Fibroblast of skin of abdomen (primary cell): ENCODE results near the gene NAA60. TPM values are rescaled to one million over a fixed set of nuclear protein-coding genes. Genes with fewer than 3 reads are reported as not detected.
A peak's percentile ranks its signal among the peaks of the same experiment; 100 is the strongest.

Experiments used
- DNase-seq: peaks from one replicate; pipeline ENCODE4 v3.0.0-alpha.2; 2013
- polyA plus RNA-seq, 2 experiments: library from polyadenylated mRNA; unstranded; fragments of 120-200 nt; gene quantifications; one replicate each; pipeline ENCODE4 v1.2.1, GENCODE V29; 2013; ENCODE audit not compliant: insufficient read length in 2 of 2

Gene NAA60
- 44.4 TPM for polyA plus RNA-seq (2013, experiment 1 of 2; ENCODE audit: insufficient read length)
- polyA plus RNA-seq (2013, experiment 2 of 2; ENCODE audit: insufficient read length) = 44.9 TPM

GRCh38 chr16:3443108-3444031 lies at the start of gene NAA60, which contains the start of gene ZNF597:
Gene NAA60 (plus strand): TSS chr16:3443680. CDS start chr16:3476228, 32,548 bp downstream.
Gene ZNF597 (minus strand): TSS chr16:3443504. CDS start chr16:3443153, 351 bp downstream.
- peak; percentile 94 for DNase-seq

GRCh38 chr16:3400446-3400778 lies 43.1 kb upstream of the NAA60 start:
- DNase-seq = no peak

GRCh38 chr16:3400779-3401688 lies 42.4 kb upstream of the NAA60 start, which contains the start of the genes ZNF174 and ZSCAN32:
Gene ZNF174 (plus strand): TSS chr16:3401215. CDS start chr16:3402005, 790 bp downstream.
Gene ZSCAN32 (minus strand): TSS chr16:3401004. CDS start chr16:3397557, 3,447 bp downstream.
- peak; percentile 99 for DNase-seq

GRCh38 chr16:3401719-3402397 lies 41.6 kb upstream of the NAA60 start:
- DNase-seq = peak; percentile 9

- no peak for DNase-seq
Observed at GRCh38 chr16:3408561-3409197, 34.8 kb upstream of the NAA60 start.

GRCh38 chr16:3413730-3414379 lies 29.6 kb upstream of the NAA60 start:
- DNase-seq = no peak

GRCh38 chr16:3431779-3432219 lies 11.7 kb upstream of the NAA60 start:
- peak; percentile 28 for DNase-seq

- DNase-seq = no peak
Observed at GRCh38 chr16:3434373-3434772, 9.1 kb upstream of the NAA60 start.

GRCh38 chr16:3439637-3440036 lies 3.8 kb upstream of the NAA60 start:
- no peak for DNase-seq

- peak; percentile 58 for DNase-seq
Observed at GRCh38 chr16:3444032-3444388, 530 bp downstream of the NAA60 start.

GRCh38 chr16:3454093-3454492 lies 10.6 kb downstream of the NAA60 start:
- DNase-seq = no peak

- no peak for DNase-seq
Observed at GRCh38 chr16:3454631-3455147, 11.2 kb downstream of the NAA60 start.

- DNase-seq = peak; percentile 91
Observed at GRCh38 chr16:3457434-3458252, 14.2 kb downstream of the NAA60 start.

- DNase-seq = peak; percentile 62
Observed at GRCh38 chr16:3458278-3458851, 14.9 kb downstream of the NAA60 start.

GRCh38 chr16:3458852-3459361 lies 15.4 kb downstream of the NAA60 start:
- no peak for DNase-seq

- DNase-seq = no peak
Observed at GRCh38 chr16:3459401-3460090, 16.1 kb downstream of the NAA60 start.

GRCh38 chr16:3460121-3460520 lies 16.6 kb downstream of the NAA60 start:
- no peak for DNase-seq

- DNase-seq = no peak
Observed at GRCh38 chr16:3460585-3460984, 17.1 kb downstream of the NAA60 start.

GRCh38 chr16:3461151-3461550 lies 17.7 kb downstream of the NAA60 start:
- no peak for DNase-seq
